ENCODE measurements around the gene ATP5F1D.
A peak's percentile ranks its signal among the peaks of the same experiment; 100 is the strongest.

DNA sequence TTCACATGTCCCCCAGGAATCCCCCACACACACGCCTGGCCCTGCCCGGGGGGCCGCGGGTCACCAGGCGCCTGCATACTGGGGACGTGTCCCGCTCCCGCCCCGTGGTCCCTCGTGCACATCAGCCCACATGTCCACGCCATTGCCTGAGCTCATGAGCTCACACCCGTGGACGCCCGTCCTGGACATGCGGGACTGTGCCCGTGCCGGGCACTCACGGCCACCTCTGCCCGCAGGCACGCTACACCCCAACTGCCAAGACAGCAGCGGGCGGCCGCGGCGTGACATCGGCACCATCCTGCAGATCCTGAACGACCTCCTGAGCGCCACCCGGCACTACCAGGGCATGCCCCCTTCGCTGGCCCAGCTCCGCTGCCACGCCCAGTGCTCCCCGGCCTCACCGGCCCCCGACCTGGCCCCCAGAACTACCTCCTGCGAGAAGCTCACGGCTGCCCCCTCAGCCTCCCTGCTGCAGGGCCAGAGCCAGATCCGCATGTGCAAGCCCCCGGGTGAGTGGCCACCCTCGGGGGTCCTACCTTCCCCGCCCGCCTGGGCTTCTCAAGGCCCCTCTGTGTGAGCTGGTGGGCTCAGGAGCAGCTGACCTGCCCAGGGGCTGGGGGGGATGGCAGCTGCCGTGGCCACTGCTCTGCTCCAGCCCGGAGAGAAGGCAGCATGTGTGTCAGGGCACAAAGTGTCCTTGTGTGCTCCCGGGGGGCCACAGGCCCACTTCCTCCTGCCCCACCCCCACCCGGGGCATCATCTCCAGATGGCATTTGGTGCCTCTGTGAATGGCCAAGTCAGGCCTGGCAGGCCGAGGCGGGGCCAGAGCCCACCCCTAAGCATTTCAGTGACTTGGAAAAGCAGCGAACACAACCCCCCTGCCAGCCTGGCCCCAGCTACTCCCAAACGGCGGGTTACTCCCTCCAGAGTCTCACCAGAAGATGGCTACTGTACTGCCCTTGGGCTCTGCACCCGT lies 13.9 kb downstream of the ATP5F1D start:
- TF ChIP-seq, protein P1, sequence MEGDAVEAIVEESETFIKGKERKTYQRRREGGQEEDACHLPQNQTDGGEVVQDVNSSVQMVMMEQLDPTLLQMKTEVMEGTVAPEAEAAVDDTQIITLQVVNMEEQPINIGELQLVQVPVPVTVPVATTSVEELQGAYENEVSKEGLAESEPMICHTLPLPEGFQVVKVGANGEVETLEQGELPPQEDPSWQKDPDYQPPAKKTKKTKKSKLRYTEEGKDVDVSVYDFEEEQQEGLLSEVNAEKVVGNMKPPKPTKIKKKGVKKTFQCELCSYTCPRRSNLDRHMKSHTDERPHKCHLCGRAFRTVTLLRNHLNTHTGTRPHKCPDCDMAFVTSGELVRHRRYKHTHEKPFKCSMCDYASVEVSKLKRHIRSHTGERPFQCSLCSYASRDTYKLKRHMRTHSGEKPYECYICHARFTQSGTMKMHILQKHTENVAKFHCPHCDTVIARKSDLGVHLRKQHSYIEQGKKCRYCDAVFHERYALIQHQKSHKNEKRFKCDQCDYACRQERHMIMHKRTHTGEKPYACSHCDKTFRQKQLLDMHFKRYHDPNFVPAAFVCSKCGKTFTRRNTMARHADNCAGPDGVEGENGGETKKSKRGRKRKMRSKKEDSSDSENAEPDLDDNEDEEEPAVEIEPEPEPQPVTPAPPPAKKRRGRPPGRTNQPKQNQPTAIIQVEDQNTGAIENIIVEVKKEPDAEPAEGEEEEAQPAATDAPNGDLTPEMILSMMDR (IDR thresholded peaks at IDR 0.05) = no peak
- TF ChIP-seq POLR2A (IDR thresholded peaks at IDR 0.05) = peak in 1 of 3 donors; percentile 5

All from body of pancreas (tissue), 4 donors.